ENCODE measurements around the gene NUDCD3. TPM values are rescaled to one million over a fixed set of nuclear protein-coding genes. Genes with fewer than 3 reads are reported as not detected.

NUDCD3 gene
- total RNA-seq, 1 experiment from 2014 or later, result 82.3 TPM

- ATAC-seq, result no peak
- intact Hi-C loops (cut with micrococcal nuclease), result loop anchor here (10.0 kb wide), 1 partner anchor 96 kb away; no protein-coding TSS in a partner anchor
- no peak overlapping the region for H3K9ac ChIP-seq (ENCODE audit: low read length)
Observed at GRCh38 chr7:44470628-44471245, 19.7 kb downstream of the NUDCD3 start.

GRCh38 chr7:44470135-44470479, 20.4 kb downstream of the NUDCD3 start:
- intact Hi-C loops (cut with micrococcal nuclease), result loop anchor here (10.0 kb wide), 1 partner anchor 95 kb away; no protein-coding TSS in a partner anchor

More at GRCh38 chr7:44470628-44471245, 19.7 kb downstream of the NUDCD3 start:
- Histone ChIP-seq H4K20me1 (ENCODE audit: low read length) (peaks cover 10% of the 10 kb centered on the region; the same call in 1 of the 2 replicates), H3K36me3 (ENCODE audit: low read depth, low read length) (peaks cover 26% of the 10 kb centered on the region; the same call in 1 of the 2 replicates), H3F3A (ENCODE audit: low read length, unreplicated experiment) (no peaks in the 10 kb centered on the region), H3K9me3 (ENCODE audit: low read length) (no peaks in the 10 kb centered on the region), H3K4me3 (ENCODE audit: low read length) (no peak overlapping the region), H3K27me3 (ENCODE audit: low read length) (no peaks in the 10 kb centered on the region), H3K79me2 (ENCODE audit: low read length) (peaks cover 89% of the 10 kb centered on the region), H3K9me2 (replicated peaks; ENCODE audit: low read length) (no peaks in the 10 kb centered on the region), H3K27ac (ENCODE audit: low read length) (no peak overlapping the region), H2AFZ (ENCODE audit: low read length) (no peak overlapping the region), H3K4me2 (ENCODE audit: low read length) (no peak overlapping the region), H3K4me1 (ENCODE audit: insufficient read depth, low read length) (peaks cover 31% of the 10 kb centered on the region)
- POLR2A ChIA-PET (ENCODE audit: unreplicated experiment), result no interaction called here
- no peak for DNase-seq
- no TSS peak for BruUV-seq (replicated peaks)
- CTCF ChIA-PET, result no interaction called here
- no peak for TF ChIP-seq CTCF (conservative IDR thresholded peaks at IDR 0.05; ENCODE audit: low read depth, low read length)

More at GRCh38 chr7:44470135-44470479, 20.4 kb downstream of the NUDCD3 start:
- no peaks in the 10 kb centered on the region for H3K9me3 ChIP-seq (ENCODE audit: low read length)
- no peaks in the 10 kb centered on the region for H3K9me2 ChIP-seq (replicated peaks; ENCODE audit: low read length)
- POLR2A ChIA-PET (ENCODE audit: unreplicated experiment), result no interaction called here
- H2AFZ ChIP-seq (ENCODE audit: low read length), result no peak overlapping the region
- peaks cover 31% of the 10 kb centered on the region for H3K4me1 ChIP-seq (ENCODE audit: insufficient read depth, low read length)
- H3K27me3 ChIP-seq (ENCODE audit: low read length), result no peaks in the 10 kb centered on the region
- no peak overlapping the region for H3K9ac ChIP-seq (ENCODE audit: low read length)
- DNase-seq (no peak), ATAC-seq (no peak)
- no peaks in the 10 kb centered on the region for H3F3A ChIP-seq (ENCODE audit: low read length, unreplicated experiment)
- TF ChIP-seq EZH2phosphoT487 (IDR thresholded peaks at IDR 0.05; ENCODE audit: borderline replicate concordance, low read length) (no peak), CTCF (conservative IDR thresholded peaks at IDR 0.05; ENCODE audit: low read depth, low read length) (no peak), EZH2 (IDR thresholded peaks at IDR 0.05; ENCODE audit: low read length, unreplicated experiment) (no peak)
- CTCF ChIA-PET, result no interaction called here
- H3K36me3 ChIP-seq (ENCODE audit: low read depth, low read length), result peaks cover 26% of the 10 kb centered on the region; the same call in 1 of the 2 replicates
- H3K4me2 ChIP-seq (ENCODE audit: low read length), result no peak overlapping the region
- peaks cover 94% of the 10 kb centered on the region for H3K79me2 ChIP-seq (ENCODE audit: low read length)
- BruUV-seq (replicated peaks), result no TSS peak
- no peak overlapping the region for H3K4me3 ChIP-seq (ENCODE audit: low read length)
- peaks cover 10% of the 10 kb centered on the region; the same call in 1 of the 2 replicates for H4K20me1 ChIP-seq (ENCODE audit: low read length)
- no peak overlapping the region for H3K27ac ChIP-seq (ENCODE audit: low read length)

Measured in PC-3 (cell line).